Suprapubic skin (tissue), 4 donors: ENCODE measurements around the gene COL4A6.

Experiments used
- EP300 ChIP-seq: sonication (generic); formaldehyde crosslinking; IDR thresholded peaks from one replicate; pipeline ENCODE4 v1.6.1; 2017; ENCODE audit warnings: antibody characterized with exemption
- POLR2A ChIP-seq, 2 donors: fragments of 450-650 bp; IDR thresholded peaks; one replicate each; pipeline ENCODE4 v1.6.1; 2017; ENCODE audit warnings: antibody characterized with exemption in 2 of 2, mild to moderate bottlenecking in 2 of 2, moderate library complexity in 2 of 2
- POLR2AphosphoS5 ChIP-seq, 3 donors: sonication (generic); formaldehyde crosslinking; IDR thresholded peaks; one replicate each; pipeline ENCODE4 v1.6.1; 2017; ENCODE audit warnings: antibody characterized with exemption in 3 of 3
- TF ChIP-seq, protein P1 (sequence below), 2 donors: fragments of 200-600 bp in 1 of 2; fragments of 450-650 bp in 1 of 2; sonication (generic) in 1 of 2; IDR thresholded peaks; one replicate each; pipeline ENCODE4 v1.5.1; 2016 to 2019; ENCODE audit warnings: antibody characterized with exemption in 2 of 2, mild to moderate bottlenecking in 1 of 2, moderate library complexity in 1 of 2

DNA sequence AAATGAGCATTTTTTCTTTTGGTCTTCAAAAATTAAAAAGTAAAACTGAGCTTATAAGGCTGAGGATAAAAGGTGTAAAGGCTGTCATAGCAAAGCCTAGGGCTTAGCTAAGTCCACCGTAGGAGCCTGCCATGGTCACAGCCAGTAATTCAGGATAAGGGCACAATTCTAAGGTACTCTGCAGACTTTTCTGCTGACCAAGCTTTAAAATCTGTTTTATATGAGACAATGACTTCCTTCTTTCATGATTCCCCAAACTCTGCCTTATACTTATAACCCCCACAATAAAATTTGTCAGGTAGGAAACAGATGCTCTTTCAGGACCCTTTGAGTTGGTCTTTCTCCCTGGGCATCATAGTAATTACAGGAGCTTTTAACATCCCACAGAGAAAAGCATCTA is 138.5 kb downstream of the COL4A6 start:
- TF ChIP-seq POLR2A (IDR thresholded peaks at IDR 0.05) (no peak), EP300 (no peak), POLR2AphosphoS5 (IDR thresholded peaks at IDR 0.05) (no peak)
- TF ChIP-seq, protein P1, sequence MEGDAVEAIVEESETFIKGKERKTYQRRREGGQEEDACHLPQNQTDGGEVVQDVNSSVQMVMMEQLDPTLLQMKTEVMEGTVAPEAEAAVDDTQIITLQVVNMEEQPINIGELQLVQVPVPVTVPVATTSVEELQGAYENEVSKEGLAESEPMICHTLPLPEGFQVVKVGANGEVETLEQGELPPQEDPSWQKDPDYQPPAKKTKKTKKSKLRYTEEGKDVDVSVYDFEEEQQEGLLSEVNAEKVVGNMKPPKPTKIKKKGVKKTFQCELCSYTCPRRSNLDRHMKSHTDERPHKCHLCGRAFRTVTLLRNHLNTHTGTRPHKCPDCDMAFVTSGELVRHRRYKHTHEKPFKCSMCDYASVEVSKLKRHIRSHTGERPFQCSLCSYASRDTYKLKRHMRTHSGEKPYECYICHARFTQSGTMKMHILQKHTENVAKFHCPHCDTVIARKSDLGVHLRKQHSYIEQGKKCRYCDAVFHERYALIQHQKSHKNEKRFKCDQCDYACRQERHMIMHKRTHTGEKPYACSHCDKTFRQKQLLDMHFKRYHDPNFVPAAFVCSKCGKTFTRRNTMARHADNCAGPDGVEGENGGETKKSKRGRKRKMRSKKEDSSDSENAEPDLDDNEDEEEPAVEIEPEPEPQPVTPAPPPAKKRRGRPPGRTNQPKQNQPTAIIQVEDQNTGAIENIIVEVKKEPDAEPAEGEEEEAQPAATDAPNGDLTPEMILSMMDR (IDR thresholded peaks at IDR 0.05), result no peak
